D341Med (cell line): ENCODE results near the gene MBD3.

Experiments used
- DNase-seq: peaks from one replicate; pipeline ENCODE4 v3.0.0; 2012; ENCODE audit warnings: low spot score

Gene MBD3

GRCh38 chr19:1571358-1571757 lies 21.3 kb downstream of the MBD3 start:
- DNase-seq = no peak

- DNase-seq = no peak
Measured at GRCh38 chr19:1570836-1571235, 21.8 kb downstream of the MBD3 start.

GRCh38 chr19:1569997-1570396 lies 22.7 kb downstream of the MBD3 start:
- no peak for DNase-seq

GRCh38 chr19:1568320-1569019 lies 24.2 kb downstream of the MBD3 start, which contains the start of gene MEX3D:
Gene MEX3D, minus strand, starts transcription at chr19:1568325. Its CDS starts 267 bp downstream, at chr19:1568058.
- peak; percentile 100 for DNase-seq

- no peak for DNase-seq
Measured at GRCh38 chr19:1567848-1568227, 24.8 kb downstream of the MBD3 start.

- DNase-seq = peak; percentile 68
Measured at GRCh38 chr19:1567116-1567847, 25.4 kb downstream of the MBD3 start.

GRCh38 chr19:1566392-1567115 lies 26.1 kb downstream of the MBD3 start:
- peak; percentile 92 for DNase-seq

- peak; percentile 22 for DNase-seq
Measured at GRCh38 chr19:1563251-1563650, 29.4 kb downstream of the MBD3 start.

GRCh38 chr19:1561236-1561842 lies 31.3 kb downstream of the MBD3 start:
- DNase-seq = peak; percentile 23

GRCh38 chr19:1560286-1560882 lies 32.3 kb downstream of the MBD3 start:
- DNase-seq = peak; percentile 34

- peak; percentile 31 for DNase-seq
Measured at GRCh38 chr19:1558552-1558951, 34.1 kb downstream of the MBD3 start.

- DNase-seq = peak; percentile 33
Measured at GRCh38 chr19:1556390-1557070, 36.1 kb downstream of the MBD3 start.

GRCh38 chr19:1555487-1556389 lies 36.9 kb downstream of the MBD3 start:
- peak; percentile 41 for DNase-seq

GRCh38 chr19:1554968-1555367 lies 37.7 kb downstream of the MBD3 start:
- DNase-seq = no peak

GRCh38 chr19:1553415-1553814 lies 39.2 kb downstream of the MBD3 start:
- peak; percentile 32 for DNase-seq

GRCh38 chr19:1551068-1552040 lies 41.3 kb downstream of the MBD3 start:
- peak; percentile 23 for DNase-seq

- DNase-seq = no peak
Measured at GRCh38 chr19:1549332-1549945, 43.2 kb downstream of the MBD3 start.

- DNase-seq = no peak
Measured at GRCh38 chr19:1540365-1540925, 52.2 kb downstream of the MBD3 start.
